Stimulated activated CD8-positive, alpha-beta memory T cell treated with anti-CD3 and anti-CD28 coated beads, Interleukin-15, amount 100 ng/mL, for 48 hours (primary cell): ENCODE results near the gene MUS81.
"Not testable (repeated sequence)": the region's sequence is repeated elsewhere in the genome, so short reads cannot be mapped to it uniquely, and the experiment has no call there.

Source experiments
- DNase-seq, 2 donors: peaks; one replicate each; pipeline ENCODE4 v3.0.0-alpha.2; 2020; ENCODE audit warnings: low read depth in 2 of 2

The MUS81 gene

GRCh38 chr11:65873318-65874156, 13.3 kb downstream of the MUS81 start:
- DNase-seq, result peak; percentile 90 to 92

GRCh38 chr11:65879617-65880016, 19.4 kb downstream of the MUS81 start, which contains the start of gene CTSW:
CTSW (plus strand) TSS chr11:65879837; CDS start chr11:65879855, 18 bp downstream.
- DNase-seq, result no peak

- DNase-seq, result no peak
Observed at GRCh38 chr11:65880027-65880426, 19.8 kb downstream of the MUS81 start.

- DNase-seq, result no peak
Observed at GRCh38 chr11:65880844-65881421, 20.7 kb downstream of the MUS81 start.

- no peak for DNase-seq
Observed at GRCh38 chr11:65882120-65883057, 22.2 kb downstream of the MUS81 start.

GRCh38 chr11:65883058-65883761, 23.0 kb downstream of the MUS81 start:
- no peak for DNase-seq

GRCh38 chr11:65883786-65884715, 23.8 kb downstream of the MUS81 start:
- no peak for DNase-seq

GRCh38 chr11:65884716-65885092, 24.5 kb downstream of the MUS81 start:
- peak; percentile 63 to 70 for DNase-seq

- DNase-seq, result no peak
Observed at GRCh38 chr11:65885231-65885630, 25.0 kb downstream of the MUS81 start.

- DNase-seq, result no peak
Observed at GRCh38 chr11:65885808-65886536, 25.7 kb downstream of the MUS81 start.

GRCh38 chr11:65886826-65887722, 26.8 kb downstream of the MUS81 start:
- no peak for DNase-seq

GRCh38 chr11:65887723-65888162, 27.5 kb downstream of the MUS81 start:
- no peak for DNase-seq

- peak; percentile 95 to 96 for DNase-seq
Observed at GRCh38 chr11:65888163-65888814, 28.1 kb downstream of the MUS81 start, which contains the start of gene FIBP. FIBP (minus strand) TSS chr11:65888471; CDS start chr11:65888418, 53 bp downstream.

- DNase-seq, result peak; percentile 99
Observed at GRCh38 chr11:65890324-65891218, 30.3 kb downstream of the MUS81 start, which contains the start of gene CCDC85B. CCDC85B (plus strand) TSS chr11:65890673; CDS start chr11:65890784, 111 bp downstream.

GRCh38 chr11:65891219-65892136, 31.2 kb downstream of the MUS81 start:
- DNase-seq, result no peak

GRCh38 chr11:65892137-65892540, 31.9 kb downstream of the MUS81 start:
- DNase-seq, result not testable (repeated sequence)
